IMR-90 (cell line): ENCODE measurements around the gene NEK11. TPM values are rescaled to one million over a fixed set of nuclear protein-coding genes. Genes with fewer than 3 reads are reported as not detected.

Source experiments
- ATAC-seq: fragments of 200-7000 bp; cut with Tn5 transposase; 2 replicates; pipeline ENCODE4 v1.9.1; 2020; ENCODE audit warnings: low read depth, mild to moderate bottlenecking, moderate library complexity
- BruUV-seq: library from RNA; stranded (reverse); fragments of 400-500 nt; replicated peaks from 2 replicates; lab custom pipeline; 2021; lab: Mats Ljungman, UMichigan
- CTCF ChIA-PET: fragments of 300-600 bp; formaldehyde crosslinking; extraction: SDS; loops from one replicate; lab custom pipeline; 2021; ENCODE audit warnings: antibody characterized with exemption; lab: Yijun Ruan, JAX
- POLR2A ChIA-PET: fragments of 300-600 bp; sonication (Branson Sonifier 250); formaldehyde crosslinking; loops from one replicate; lab custom pipeline; 2022; ENCODE audit warnings: antibody characterized with exemption; ENCODE audit not compliant: unreplicated experiment; lab: Charles Lee
- DNase-seq: peaks from one replicate; pipeline ENCODE4 v3.0.0; 2013
- H2AFZ ChIP-seq: replicated peaks from 2 replicates; pipeline ENCODE3; 2013; ENCODE audit warnings: low read length, mild to moderate bottlenecking; ENCODE audit not compliant: poor library complexity
- H2AK5ac ChIP-seq: 2 replicates; pipeline ENCODE4 v1.6.1; 2013; ENCODE audit warnings: low read depth, low read length, inconsistent platforms
- H2AK9ac ChIP-seq: replicated peaks from 2 replicates; pipeline ENCODE3; 2013; ENCODE audit warnings: mild to moderate bottlenecking, low read depth, low read length, moderate library complexity; ENCODE audit not compliant: poor library complexity
- H2BK120ac ChIP-seq: 2 replicates; pipeline ENCODE4 v1.6.1; 2013; ENCODE audit warnings: low read depth, low read length, inconsistent platforms
- H2BK15ac ChIP-seq: 3 replicates; pipeline ENCODE4 v1.6.1; 2013; ENCODE audit warnings: low read depth, low read length, inconsistent platforms
- H2BK20ac ChIP-seq: 2 replicates; pipeline ENCODE4 v1.6.1; 2013; ENCODE audit warnings: low read depth, mild to moderate bottlenecking, inconsistent platforms, low read length, moderate library complexity
- H2BK5ac ChIP-seq: 2 replicates; pipeline ENCODE4 v1.6.1; 2013; ENCODE audit warnings: mild to moderate bottlenecking, low read depth, low read length, inconsistent platforms; ENCODE audit not compliant: poor library complexity, severe bottlenecking
- H3K14ac ChIP-seq: replicated peaks from 2 replicates; pipeline ENCODE4 v1.6.1; 2013; ENCODE audit warnings: low read depth, low read length, inconsistent platforms
- H3K18ac ChIP-seq: 2 replicates; pipeline ENCODE4 v1.6.1; 2013; ENCODE audit warnings: low read depth, low read length, control low read depth
- H3K23ac ChIP-seq: 2 replicates; pipeline ENCODE4 v1.6.1; 2013; ENCODE audit warnings: low read depth, low read length, inconsistent platforms
- H3K27ac ChIP-seq: 2 replicates; pipeline ENCODE4 v1.5.1; 2013; ENCODE audit warnings: mild to moderate bottlenecking, control low read depth, low read length; ENCODE audit not compliant: insufficient read depth
- H3K27me3 ChIP-seq: 2 replicates; pipeline ENCODE4 v1.6.1; 2013; ENCODE audit warnings: low read length; ENCODE audit not compliant: control insufficient read depth, insufficient read depth
- H3K36me3 ChIP-seq: 2 replicates; pipeline ENCODE4 v1.6.1; 2013; ENCODE audit warnings: low read length, mixed read lengths; ENCODE audit not compliant: control insufficient read depth, insufficient read depth
- H3K4ac ChIP-seq: 2 replicates; pipeline ENCODE4 v1.6.1; 2013; ENCODE audit warnings: low read depth, low read length, inconsistent platforms
- H3K4me1 ChIP-seq: 2 replicates; pipeline ENCODE4 v1.6.1; 2013; ENCODE audit warnings: low read length, mixed read lengths; ENCODE audit not compliant: control insufficient read depth, insufficient read depth
- H3K4me2 ChIP-seq: 2 replicates; pipeline ENCODE4 v1.6.1; 2013; ENCODE audit warnings: low read depth, mild to moderate bottlenecking, control low read depth, low read length, moderate library complexity
- H3K4me3 ChIP-seq: 2 replicates; pipeline ENCODE4 v1.5.1; 2013; ENCODE audit warnings: low read depth, mild to moderate bottlenecking, control low read depth, low read length, moderate library complexity; ENCODE audit not compliant: insufficient read depth
- H3K56ac ChIP-seq: 2 replicates; pipeline ENCODE4 v1.6.1; 2013; ENCODE audit warnings: low read length, inconsistent platforms; ENCODE audit not compliant: insufficient read depth; ENCODE audit errors: extremely low read depth
- H3K79me1 ChIP-seq, 2 experiments: 2 replicates each; pipeline ENCODE4 v1.6.1; 2013; ENCODE audit warnings: low read length in 2 of 2, inconsistent platforms in 1 of 2, low read depth in 1 of 2
- H3K9ac ChIP-seq: 2 replicates; pipeline ENCODE4 v1.6.1; 2013; ENCODE audit warnings: low read depth, low read length, control low read depth
- H3K9me1 ChIP-seq: 2 replicates; pipeline ENCODE4 v1.6.1; 2013; ENCODE audit warnings: low read length, inconsistent platforms; ENCODE audit not compliant: insufficient read depth
- H3K9me3 ChIP-seq: 2 replicates; pipeline ENCODE4 v1.6.1; 2013; ENCODE audit warnings: low read length; ENCODE audit not compliant: control insufficient read depth, insufficient read depth
- H4K20me1 ChIP-seq: 2 replicates; pipeline ENCODE4 v1.6.1; 2013; ENCODE audit warnings: low read length, inconsistent platforms; ENCODE audit not compliant: insufficient read depth
- H4K5ac ChIP-seq: 2 replicates; pipeline ENCODE4 v1.6.1; 2013; ENCODE audit warnings: mild to moderate bottlenecking, low read depth, low read length, control low read depth
- H4K8ac ChIP-seq, 2 experiments: 2 replicates each; pipeline ENCODE4 v1.6.1; 2013; ENCODE audit warnings: low read depth in 2 of 2, low read length in 2 of 2, control low read depth in 1 of 2, inconsistent platforms in 1 of 2
- H4K91ac ChIP-seq: 2 replicates; pipeline ENCODE4 v1.6.1; 2013; ENCODE audit warnings: low read depth, low read length, inconsistent platforms; ENCODE audit not compliant: insufficient read depth
- BHLHE40 ChIP-seq: fragments of 150-350 bp; IDR thresholded peaks from 2 replicates; pipeline ENCODE4 v1.6.1; 2016; ENCODE audit warnings: mild to moderate bottlenecking, low read depth, low read length
- CEBPB ChIP-seq: IDR thresholded peaks from 2 replicates; pipeline ENCODE4 v1.6.1; 2012; ENCODE audit warnings: low read depth, low read length, improper control_type of control experiment
- CHD1 ChIP-seq: IDR thresholded peaks from 2 replicates; pipeline ENCODE4 v1.6.1; 2012; ENCODE audit warnings: low read depth, low read length, improper control_type of control experiment
- FOS ChIP-seq: fragments of 150-350 bp; IDR thresholded peaks from 2 replicates; pipeline ENCODE4 v1.6.1; 2016; ENCODE audit warnings: low read depth, low read length
- MAFK ChIP-seq: IDR thresholded peaks from 2 replicates; pipeline ENCODE4 v1.6.1; 2012; ENCODE audit warnings: low read depth, low read length, improper control_type of control experiment
- MAZ ChIP-seq: IDR thresholded peaks from 2 replicates; pipeline ENCODE4 v1.6.1; 2012; ENCODE audit warnings: low read depth, mild to moderate bottlenecking, low read length, improper control_type of control experiment, moderate library complexity, borderline replicate concordance
- MXI1 ChIP-seq: IDR thresholded peaks from 2 replicates; pipeline ENCODE4 v1.6.1; 2012; ENCODE audit warnings: low read depth, mild to moderate bottlenecking, low read length, moderate library complexity, borderline replicate concordance
- NFE2L2 ChIP-seq: fragments of 150-350 bp; IDR thresholded peaks from 2 replicates; pipeline ENCODE4 v1.6.1; 2016; ENCODE audit warnings: low read depth, mild to moderate bottlenecking, low read length
- POLR2A ChIP-seq: IDR thresholded peaks from 2 replicates; pipeline ENCODE4 v1.6.1; 2012; ENCODE audit warnings: mild to moderate bottlenecking, low read depth, low read length
- RAD21 ChIP-seq: IDR thresholded peaks from 2 replicates; pipeline ENCODE4 v1.6.1; 2012; ENCODE audit warnings: low read length, improper control_type of control experiment
- RCOR1 ChIP-seq: IDR thresholded peaks from 2 replicates; pipeline ENCODE4 v1.6.1; 2012; ENCODE audit warnings: mild to moderate bottlenecking, low read length, improper control_type of control experiment; ENCODE audit not compliant: insufficient replicate concordance
- RFX5 ChIP-seq: IDR thresholded peaks from 2 replicates; pipeline ENCODE4 v1.8.0; 2012; ENCODE audit warnings: low read depth, mild to moderate bottlenecking, low read length, moderate library complexity
- SMC3 ChIP-seq: fragments of 150-350 bp; IDR thresholded peaks from 2 replicates; pipeline ENCODE4 v1.6.1; 2016; ENCODE audit warnings: low read depth, mild to moderate bottlenecking, antibody characterized with exemption, low read length, moderate library complexity
- WGBS, 2 experiments: methylation state at CpG; one replicate each; pipeline versions ENCODE4 v1.1.5 to v1.1.7; 2013; ENCODE audit warnings: missing lambda C conversion rate in 2 of 2; ENCODE audit not compliant: insufficient read length in 1 of 2; ENCODE audit errors: extremely low coverage in 2 of 2; 5-methylcytosine and 5-hydroxymethylcytosine counted together
- dilution Hi-C: fragments of 300-500 bp; cut with HindIII; formaldehyde crosslinking; loops from one replicate; pipeline ENCODE4 v1.14.3; 2018; ENCODE audit warnings: low sequenced_read_pairs; ENCODE audit not compliant: unreplicated experiment
- in situ Hi-C: fragments of 300-500 bp; cut with MboI; formaldehyde crosslinking; loops from 3 replicates; pipeline ENCODE4 v1.14.3; 2019; ENCODE audit warnings: low sequenced_read_pairs, inconsistent platforms, mixed read lengths
- intact Hi-C: fragments of 100-400 bp; cut with micrococcal nuclease; formaldehyde crosslinking; loops from 2 replicates; pipeline ENCODE4 v1.10.0; 2022
- polyA plus RNA-seq, 3 experiments: library from polyadenylated mRNA; depleted of rRNA; stranded (reverse); fragments of >200 nt; gene quantifications; 2 replicates each; pipeline ENCODE4 v1.2.3, GENCODE V29; 2012; ENCODE audit warnings: low replicate concordance in 1 of 3
- total RNA-seq: library from RNA; depleted of rRNA; stranded (reverse); fragments of >200 nt; gene quantifications from 2 replicates; pipeline ENCODE4 v1.2.3, GENCODE V29; 2012
- TF ChIP-seq, protein P1 (sequence below): fragments of 150-350 bp; IDR thresholded peaks from 2 replicates; pipeline ENCODE4 v1.6.1; 2017; ENCODE audit warnings: mild to moderate bottlenecking, antibody characterized with exemption, low read length, low read depth

The NEK11 gene
- total and polyA plus RNA-seq, 2 of the 4 experiments (the other 2 are of a cell fraction): 1.1 to 1.6 TPM

GRCh38 chr3:131091768-131092167, 65.1 kb downstream of the NEK11 start (continued):
- TF ChIP-seq MXI1: no peak
- TF ChIP-seq, protein P1, sequence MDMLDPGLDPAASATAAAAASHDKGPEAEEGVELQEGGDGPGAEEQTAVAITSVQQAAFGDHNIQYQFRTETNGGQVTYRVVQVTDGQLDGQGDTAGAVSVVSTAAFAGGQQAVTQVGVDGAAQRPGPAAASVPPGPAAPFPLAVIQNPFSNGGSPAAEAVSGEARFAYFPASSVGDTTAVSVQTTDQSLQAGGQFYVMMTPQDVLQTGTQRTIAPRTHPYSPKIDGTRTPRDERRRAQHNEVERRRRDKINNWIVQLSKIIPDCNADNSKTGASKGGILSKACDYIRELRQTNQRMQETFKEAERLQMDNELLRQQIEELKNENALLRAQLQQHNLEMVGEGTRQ: no peak

- no peaks in the 10 kb centered on the region for H4K20me1 ChIP-seq
- H3K9ac ChIP-seq: no peak overlapping the region
- intact Hi-C loops (no loop called here), dilution Hi-C loops (no loop called here), in situ Hi-C loops (no loop called here)
- H2BK20ac ChIP-seq: no peak overlapping the region
- H3K4me1 ChIP-seq: no peaks in the 10 kb centered on the region
- DNase-seq (no peak), ATAC-seq (no peak)
- H2AK5ac ChIP-seq: no peak overlapping the region
- H2AK9ac ChIP-seq: no peak overlapping the region
- H3K23ac ChIP-seq: no peak overlapping the region
- H2BK120ac ChIP-seq: no peak overlapping the region
- H2AFZ ChIP-seq: no peak overlapping the region
- no peaks in the 10 kb centered on the region for H3K79me1 ChIP-seq
- no peak overlapping the region for H2BK15ac ChIP-seq
- no peak for TF ChIP-seq MAFK
- TF ChIP-seq NFE2L2: no peak
- TF ChIP-seq MXI1: no peak
- TF ChIP-seq CHD1: no peak
- TF ChIP-seq BHLHE40: no peak
- no peak for TF ChIP-seq RCOR1
- no peak for TF ChIP-seq CEBPB
- TF ChIP-seq RAD21: no peak
- TF ChIP-seq RFX5: no peak
- TF ChIP-seq POLR2A: no peak
- no peak for TF ChIP-seq FOS
- no peak for TF ChIP-seq SMC3
- no peak for TF ChIP-seq MAZ
- TF ChIP-seq, protein P1: no peak
- H3K4me3 ChIP-seq: no peak overlapping the region
- H4K8ac ChIP-seq: no peak overlapping the region
- no peaks in the 10 kb centered on the region for H3K9me3 ChIP-seq
- H3K14ac ChIP-seq: no peak overlapping the region
- no peak overlapping the region for H2BK5ac ChIP-seq
- CTCF ChIA-PET: interaction anchor here (0.6 to 0.8 kb wide), 2 partner anchors 14 to 185 kb away, joined by 3 to 5 read pairs; no protein-coding TSS in a partner anchor
- H3K27ac ChIP-seq: no peak overlapping the region
- no peak overlapping the region for H3K56ac ChIP-seq
- H4K91ac ChIP-seq: no peak overlapping the region
- no peaks in the 10 kb centered on the region for H3K9me1 ChIP-seq
- POLR2A ChIA-PET: no interaction called here
- H3K18ac ChIP-seq: no peak overlapping the region
- no TSS peak for BruUV-seq
- H3K27me3 ChIP-seq: no peaks in the 10 kb centered on the region
- H3K4ac ChIP-seq: no peak overlapping the region
- no CpG with 5 or more reads among the region's 4 CpGs for WGBS, 2 experiments
- no peaks in the 10 kb centered on the region for H3K36me3 ChIP-seq
- H3K4me2 ChIP-seq: no peak overlapping the region
- H4K5ac ChIP-seq: no peak overlapping the region
Measured at GRCh38 chr3:131107637-131108433, 81.2 kb downstream of the NEK11 start.
